CD4-positive, alpha-beta T cell treated with Interleukin-2 at 100 ng/mL for 4 hours (primary cell): ENCODE data around the gene SLC15A5.

Experiments
- DNase-seq: peaks from one replicate; pipeline ENCODE4 v3.0.0-alpha.2; 2020; ENCODE audit warnings: low spot score

SLC15A5 gene

GRCh38 chr12:16175840-16176239 lies 101.6 kb downstream of the SLC15A5 start:
- DNase-seq, result no peak

- DNase-seq, result no peak
These were observed 103.2 kb downstream of the SLC15A5 start for GRCh38 chr12:16174282-16174681.

GRCh38 chr12:16171348-16171747 lies 106.1 kb downstream of the SLC15A5 start:
- DNase-seq, result no peak

- DNase-seq, result no peak
These were observed 109.4 kb downstream of the SLC15A5 start for GRCh38 chr12:16168078-16168477.

- no peak for DNase-seq
These were observed 110.7 kb downstream of the SLC15A5 start for GRCh38 chr12:16166563-16167470.

GRCh38 chr12:16165506-16165905 lies 112.0 kb downstream of the SLC15A5 start:
- DNase-seq, result no peak

- DNase-seq, result no peak
These were observed 113.6 kb downstream of the SLC15A5 start for GRCh38 chr12:16163901-16164300.

GRCh38 chr12:16163146-16163545 lies 114.3 kb downstream of the SLC15A5 start:
- DNase-seq, result no peak

- no peak for DNase-seq
These were observed 117.9 kb downstream of the SLC15A5 start for GRCh38 chr12:16159571-16159970.

GRCh38 chr12:16158050-16158449 lies 119.4 kb downstream of the SLC15A5 start:
- DNase-seq, result no peak

GRCh38 chr12:16155938-16156337 lies 121.5 kb downstream of the SLC15A5 start:
- no peak for DNase-seq

GRCh38 chr12:16154990-16155389 lies 122.5 kb downstream of the SLC15A5 start:
- no peak for DNase-seq

GRCh38 chr12:16152885-16153673 lies 124.4 kb downstream of the SLC15A5 start:
- DNase-seq, result no peak

- no peak for DNase-seq
These were observed 127.2 kb downstream of the SLC15A5 start for GRCh38 chr12:16150276-16150675.

- no peak for DNase-seq
These were observed 128.5 kb downstream of the SLC15A5 start for GRCh38 chr12:16148938-16149337.
